ENCODE measurements around the gene NDUFS2.
"Not testable (repeated sequence)": the region's sequence is repeated elsewhere in the genome, so short reads cannot be mapped to it uniquely, and the experiment has no call there.

Gene NDUFS2

GRCh38 chr1:161250100-161250499, 47.9 kb downstream of the NDUFS2 start:
- DNase-seq (ENCODE audit: low read depth, low spot score) = not testable (repeated sequence)

- DNase-seq (ENCODE audit: low read depth, low spot score) = no peak
These were observed 48.7 kb downstream of the NDUFS2 start for GRCh38 chr1:161250829-161251228.

GRCh38 chr1:161251579-161251978, 49.4 kb downstream of the NDUFS2 start:
- DNase-seq (ENCODE audit: low read depth, low spot score) = no peak

GRCh38 chr1:161255302-161255701, 53.1 kb downstream of the NDUFS2 start:
- not testable (repeated sequence) for DNase-seq (ENCODE audit: low read depth, low spot score)

- DNase-seq (ENCODE audit: low read depth, low spot score) = not testable (repeated sequence)
These were observed 53.9 kb downstream of the NDUFS2 start for GRCh38 chr1:161255955-161256520.

GRCh38 chr1:161257109-161257508, 54.9 kb downstream of the NDUFS2 start:
- DNase-seq (ENCODE audit: low read depth, low spot score) = not testable (repeated sequence)

GRCh38 chr1:161258439-161259344, 56.5 kb downstream of the NDUFS2 start, which contains the start of gene PCP4L1:
PCP4L1 (plus strand) TSS chr1:161258745; CDS start chr1:161258975, 230 bp downstream.
- DNase-seq (ENCODE audit: low read depth, low spot score) = peak; percentile 20

- DNase-seq (ENCODE audit: low read depth, low spot score) = no peak
These were observed 57.2 kb downstream of the NDUFS2 start for GRCh38 chr1:161259345-161259702.

- no peak for DNase-seq (ENCODE audit: low read depth, low spot score)
These were observed 57.6 kb downstream of the NDUFS2 start for GRCh38 chr1:161259765-161260164.

GRCh38 chr1:161260376-161261260, 58.5 kb downstream of the NDUFS2 start:
- no peak for DNase-seq (ENCODE audit: low read depth, low spot score)

GRCh38 chr1:161261261-161262235, 59.4 kb downstream of the NDUFS2 start:
- no peak for DNase-seq (ENCODE audit: low read depth, low spot score)
